ENCODE measurements around the gene INSL6. TPM values are rescaled to one million over a fixed set of nuclear protein-coding genes. Genes with fewer than 3 reads are reported as not detected.

INSL6 gene
- total RNA-seq, 1 donor from 2014 or later, result not detected

DNA sequence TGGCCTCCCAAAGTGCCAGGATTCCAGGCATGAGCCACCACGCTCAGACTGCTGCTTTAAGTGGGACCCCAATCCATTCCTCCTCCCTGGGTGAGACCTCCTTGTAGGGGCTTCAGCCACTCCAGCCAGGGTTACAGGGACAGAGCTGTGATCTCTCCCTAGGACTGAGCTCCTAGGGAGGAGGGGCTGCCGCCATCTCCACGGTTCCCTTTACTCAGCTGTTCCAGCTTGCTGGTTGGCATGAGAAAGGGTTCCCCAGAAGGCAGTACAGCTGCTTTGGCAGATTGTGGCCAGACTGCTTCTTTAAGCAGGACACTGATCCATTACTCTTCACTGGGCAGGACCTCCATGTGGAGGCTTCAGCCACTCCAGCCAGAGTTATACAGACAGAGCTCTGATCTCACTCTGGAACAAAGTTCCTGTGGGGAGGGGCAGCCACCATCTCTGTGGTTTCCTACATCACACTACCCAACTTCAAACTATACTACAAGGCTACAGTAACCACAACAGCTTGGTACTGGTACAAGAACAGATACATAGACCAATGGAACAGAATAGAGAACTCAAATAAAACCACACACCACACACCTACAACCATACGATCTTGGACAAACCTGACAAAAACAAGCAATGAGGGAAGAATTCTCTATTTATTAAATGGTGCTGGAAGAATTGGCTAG is 7.2 kb downstream of the INSL6 start:
- DNase-seq (ENCODE audit: low read depth), result no peak
- Histone ChIP-seq H3K4me3 (ENCODE audit: low read depth, low read length) (no peak overlapping the region), H3K27me3 (ENCODE audit: control insufficient read depth, insufficient read depth, low read length) (no peaks in the 10 kb centered on the region), H3K36me3 (ENCODE audit: control insufficient read depth, insufficient read depth, low read length) (no peaks in the 10 kb centered on the region)
- TF ChIP-seq, protein P1, sequence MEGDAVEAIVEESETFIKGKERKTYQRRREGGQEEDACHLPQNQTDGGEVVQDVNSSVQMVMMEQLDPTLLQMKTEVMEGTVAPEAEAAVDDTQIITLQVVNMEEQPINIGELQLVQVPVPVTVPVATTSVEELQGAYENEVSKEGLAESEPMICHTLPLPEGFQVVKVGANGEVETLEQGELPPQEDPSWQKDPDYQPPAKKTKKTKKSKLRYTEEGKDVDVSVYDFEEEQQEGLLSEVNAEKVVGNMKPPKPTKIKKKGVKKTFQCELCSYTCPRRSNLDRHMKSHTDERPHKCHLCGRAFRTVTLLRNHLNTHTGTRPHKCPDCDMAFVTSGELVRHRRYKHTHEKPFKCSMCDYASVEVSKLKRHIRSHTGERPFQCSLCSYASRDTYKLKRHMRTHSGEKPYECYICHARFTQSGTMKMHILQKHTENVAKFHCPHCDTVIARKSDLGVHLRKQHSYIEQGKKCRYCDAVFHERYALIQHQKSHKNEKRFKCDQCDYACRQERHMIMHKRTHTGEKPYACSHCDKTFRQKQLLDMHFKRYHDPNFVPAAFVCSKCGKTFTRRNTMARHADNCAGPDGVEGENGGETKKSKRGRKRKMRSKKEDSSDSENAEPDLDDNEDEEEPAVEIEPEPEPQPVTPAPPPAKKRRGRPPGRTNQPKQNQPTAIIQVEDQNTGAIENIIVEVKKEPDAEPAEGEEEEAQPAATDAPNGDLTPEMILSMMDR (IDR thresholded peaks at IDR 0.05; ENCODE audit: insufficient read depth, low read length, poor library complexity, severe bottlenecking), result no peak

DNA sequence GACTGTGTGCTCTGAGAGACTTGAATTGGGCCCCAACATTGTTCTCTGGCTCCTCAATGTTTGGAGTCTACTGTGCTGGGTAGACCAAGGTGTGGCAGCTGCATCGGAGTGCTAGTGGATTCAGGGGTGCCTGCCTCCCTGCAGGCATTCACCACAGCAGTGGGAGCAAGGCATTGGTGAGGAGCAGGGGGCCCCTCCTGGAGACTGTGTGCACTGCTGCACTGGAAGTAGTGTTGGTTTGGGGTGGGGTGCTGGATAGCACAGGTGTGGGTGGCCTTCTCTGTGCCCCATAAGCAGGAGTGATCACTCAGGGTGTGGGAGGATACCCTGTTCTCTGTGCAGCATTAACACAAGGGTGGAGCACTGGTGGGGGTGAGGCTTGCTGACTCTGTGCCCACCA is 39.2 kb downstream of the INSL6 start:
- no peak for DNase-seq (ENCODE audit: low read depth)
- Histone ChIP-seq H3K4me3 (ENCODE audit: low read depth, low read length) (no peak overlapping the region), H3K36me3 (ENCODE audit: control insufficient read depth, insufficient read depth, low read length) (no peaks in the 10 kb centered on the region), H3K27me3 (ENCODE audit: control insufficient read depth, insufficient read depth, low read length) (no peaks in the 10 kb centered on the region)
- TF ChIP-seq, protein P1 (IDR thresholded peaks at IDR 0.05; ENCODE audit: insufficient read depth, low read length, poor library complexity, severe bottlenecking), result no peak

DNA sequence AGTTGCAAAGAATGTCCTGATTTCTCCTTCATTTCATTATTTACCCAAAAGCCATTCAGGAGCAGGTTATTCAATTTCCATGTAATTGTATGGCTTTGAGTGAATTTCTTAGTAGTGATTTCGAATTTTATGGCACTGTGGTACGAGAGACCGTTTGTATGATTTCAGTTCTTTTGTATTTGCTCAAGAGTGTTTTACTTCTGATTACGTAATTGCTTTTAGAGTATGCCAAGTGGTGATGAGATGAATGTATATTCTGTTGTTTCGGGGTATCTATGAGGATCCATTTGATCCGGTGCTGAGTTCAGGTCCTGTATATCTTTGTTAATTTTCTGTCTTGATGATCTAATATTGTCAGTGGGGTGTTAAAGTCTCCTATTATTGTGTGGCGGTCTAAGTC is 41.2 kb downstream of the INSL6 start:
- Histone ChIP-seq H3K36me3 (ENCODE audit: control insufficient read depth, insufficient read depth, low read length) (no peaks in the 10 kb centered on the region), H3K4me3 (ENCODE audit: low read depth, low read length) (no peak overlapping the region), H3K27me3 (ENCODE audit: control insufficient read depth, insufficient read depth, low read length) (no peaks in the 10 kb centered on the region)
- DNase-seq (ENCODE audit: low read depth), result no peak
- TF ChIP-seq, protein P1 (IDR thresholded peaks at IDR 0.05; ENCODE audit: insufficient read depth, low read length, poor library complexity, severe bottlenecking), result no peak

DNA sequence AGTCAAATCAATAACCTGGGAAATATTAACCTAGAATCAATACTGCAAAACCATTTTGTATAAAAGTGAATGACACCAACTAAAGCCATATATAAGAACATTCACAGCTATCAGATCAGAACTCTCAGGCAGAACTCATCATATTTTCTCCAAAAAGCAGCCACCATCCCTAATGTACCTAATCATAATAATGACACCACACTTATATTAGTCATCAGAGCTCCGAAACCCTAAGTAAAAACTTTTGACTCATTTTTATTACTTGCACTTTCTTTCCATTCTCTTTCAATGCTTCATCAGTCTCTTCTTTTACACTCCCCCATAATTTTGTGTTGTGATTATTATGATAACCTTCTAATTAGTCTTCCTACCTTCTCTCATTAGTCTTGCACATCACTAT is 45.3 kb downstream of the INSL6 start:
- no peak for DNase-seq (ENCODE audit: low read depth)
- Histone ChIP-seq H3K4me3 (ENCODE audit: low read depth, low read length) (no peak overlapping the region), H3K36me3 (ENCODE audit: control insufficient read depth, insufficient read depth, low read length) (no peaks in the 10 kb centered on the region), H3K27me3 (ENCODE audit: control insufficient read depth, insufficient read depth, low read length) (no peaks in the 10 kb centered on the region)
- TF ChIP-seq, protein P1 (IDR thresholded peaks at IDR 0.05; ENCODE audit: insufficient read depth, low read length, poor library complexity, severe bottlenecking), result no peak

DNA sequence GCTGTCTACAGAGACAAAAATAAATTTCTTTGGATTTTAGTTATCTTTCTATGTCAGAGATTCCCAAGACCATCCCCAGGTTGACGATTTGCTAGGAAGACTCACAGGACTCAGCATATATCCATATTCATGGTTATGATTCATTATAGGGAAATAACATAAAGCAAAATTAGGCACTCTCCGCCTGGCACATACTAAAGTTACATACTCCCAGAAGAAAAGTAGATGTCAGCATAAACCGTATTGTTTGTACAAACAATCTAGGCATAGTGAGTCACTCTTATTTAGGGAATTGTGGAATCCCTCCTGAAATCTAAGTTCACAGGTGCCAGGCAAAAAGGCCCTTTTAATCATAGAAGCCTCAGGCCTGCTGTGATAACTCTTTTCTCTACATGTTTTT is 62.9 kb downstream of the INSL6 start:
- Histone ChIP-seq H3K4me3 (ENCODE audit: low read depth, low read length) (no peak overlapping the region), H3K36me3 (ENCODE audit: control insufficient read depth, insufficient read depth, low read length) (no peaks in the 10 kb centered on the region), H3K27me3 (ENCODE audit: control insufficient read depth, insufficient read depth, low read length) (no peaks in the 10 kb centered on the region)
- DNase-seq (ENCODE audit: low read depth), result no peak
- TF ChIP-seq, protein P1 (IDR thresholded peaks at IDR 0.05; ENCODE audit: insufficient read depth, low read length, poor library complexity, severe bottlenecking), result no peak

DNA sequence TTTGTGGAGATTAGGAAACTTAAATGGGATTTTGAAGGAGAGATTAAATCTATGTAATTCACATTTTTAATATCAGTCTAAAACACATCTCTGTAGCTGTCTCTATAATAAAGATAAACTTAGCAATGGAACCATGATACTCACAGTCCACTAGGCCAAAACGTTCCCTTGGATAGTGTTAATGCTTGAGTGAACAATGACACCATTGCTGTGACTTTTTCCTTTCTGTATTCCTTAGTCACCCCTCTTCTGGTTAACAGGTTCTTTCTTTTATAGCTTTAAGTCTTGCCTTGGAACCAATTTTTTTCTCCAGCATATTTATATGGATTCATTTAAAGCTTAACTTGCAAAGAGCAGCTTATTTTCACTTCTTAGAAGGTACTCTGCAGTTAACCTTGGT is 63.3 kb downstream of the INSL6 start:
- DNase-seq (ENCODE audit: low read depth), result no peak
- Histone ChIP-seq H3K4me3 (ENCODE audit: low read depth, low read length) (no peak overlapping the region), H3K27me3 (ENCODE audit: control insufficient read depth, insufficient read depth, low read length) (no peaks in the 10 kb centered on the region), H3K36me3 (ENCODE audit: control insufficient read depth, insufficient read depth, low read length) (no peaks in the 10 kb centered on the region)
- TF ChIP-seq, protein P1 (IDR thresholded peaks at IDR 0.05; ENCODE audit: insufficient read depth, low read length, poor library complexity, severe bottlenecking), result no peak
